Neuronal stem cell (in vitro differentiated cells): ENCODE results near the gene TRIP13.

Source experiments
- DNase-seq: peaks from one replicate; pipeline ENCODE4 v3.0.0-alpha.2; 2013; ENCODE audit warnings: low spot score
- H2AFZ ChIP-seq: one replicate; pipeline ENCODE4 v1.6.1; 2013; ENCODE audit warnings: mild to moderate bottlenecking, low read length, inconsistent platforms
- H2AK5ac ChIP-seq: 2 replicates; pipeline ENCODE4 v1.6.1; 2013; ENCODE audit warnings: low read depth, mild to moderate bottlenecking, inconsistent platforms, low read length, moderate library complexity, mixed read lengths
- H2BK120ac ChIP-seq: 2 replicates; pipeline ENCODE4 v1.6.1; 2013; ENCODE audit warnings: low read depth, mild to moderate bottlenecking, inconsistent platforms, low read length, moderate library complexity, mixed read lengths
- H2BK12ac ChIP-seq: one replicate; pipeline ENCODE4 v1.6.1; 2013; ENCODE audit warnings: low read length, inconsistent platforms
- H2BK15ac ChIP-seq: 2 replicates; pipeline ENCODE4 v1.6.1; 2013; ENCODE audit warnings: mild to moderate bottlenecking, low read length, inconsistent platforms, mixed read lengths
- H2BK5ac ChIP-seq: one replicate; pipeline ENCODE4 v1.6.1; 2013; ENCODE audit warnings: inconsistent platforms, mild to moderate bottlenecking, low read length, moderate library complexity
- H3K14ac ChIP-seq: one replicate; pipeline ENCODE4 v1.6.1; 2013; ENCODE audit warnings: low read length, inconsistent platforms
- H3K18ac ChIP-seq: 2 replicates; pipeline ENCODE4 v1.6.1; 2013; ENCODE audit warnings: low read length, inconsistent platforms
- H3K23ac ChIP-seq: 2 replicates; pipeline ENCODE4 v1.6.1; 2013; ENCODE audit warnings: low read depth, mild to moderate bottlenecking, mixed read lengths, low read length, inconsistent platforms; ENCODE audit not compliant: poor library complexity
- H3K27ac ChIP-seq: replicated peaks from 3 replicates; pipeline ENCODE4 v1.5.1; 2013; ENCODE audit warnings: low read length, inconsistent platforms
- H3K27me3 ChIP-seq, 3 experiments: 2 replicates each; pipeline ENCODE4 v1.6.1; 2013; ENCODE audit warnings: low read length in 3 of 3, mild to moderate bottlenecking in 2 of 3, inconsistent platforms in 1 of 3, low read depth in 1 of 3, mixed read lengths in 1 of 3, moderate library complexity in 1 of 3; ENCODE audit not compliant: control insufficient read depth in 3 of 3, insufficient read depth in 3 of 3
- H3K36me3 ChIP-seq, 2 donors: replicated peaks in 1 of 2; 2 replicates each; pipeline ENCODE4 v1.6.1; 2013; ENCODE audit warnings: low read length in 2 of 2; ENCODE audit not compliant: control insufficient read depth in 2 of 2, insufficient read depth in 2 of 2
- H3K4ac ChIP-seq: 2 replicates; pipeline ENCODE4 v1.6.1; 2013; ENCODE audit warnings: inconsistent platforms, mild to moderate bottlenecking, low read length, moderate library complexity
- H3K4me1 ChIP-seq, 2 donors: 1 replicate in 1 of 2; 2 replicates in 1 of 2; pipeline ENCODE4 v1.6.1; 2013; ENCODE audit warnings: low read length in 2 of 2, low read depth in 1 of 2; ENCODE audit not compliant: control insufficient read depth in 2 of 2, insufficient read depth in 1 of 2
- H3K4me2 ChIP-seq: one replicate; pipeline ENCODE4 v1.6.1; 2013; ENCODE audit warnings: mild to moderate bottlenecking, low read length, inconsistent platforms; ENCODE audit not compliant: insufficient read depth, poor library complexity, severe bottlenecking
- H3K4me3 ChIP-seq, 2 donors: 2 replicates each; pipeline ENCODE4 v1.5.1; 2013; ENCODE audit warnings: low read length in 2 of 2, mild to moderate bottlenecking in 2 of 2, inconsistent platforms in 1 of 2, moderate library complexity in 1 of 2
- H3K79me1 ChIP-seq: one replicate; pipeline ENCODE4 v1.6.1; 2013; ENCODE audit warnings: low read depth, mild to moderate bottlenecking, inconsistent platforms, low read length, moderate library complexity
- H3K9ac ChIP-seq: one replicate; pipeline ENCODE4 v1.6.1; 2013; ENCODE audit warnings: mild to moderate bottlenecking, low read depth, low read length, inconsistent platforms; ENCODE audit not compliant: poor library complexity
- H3K9me3 ChIP-seq, 2 donors: replicated peaks in 1 of 2; 2 replicates each; pipeline versions ENCODE3 to v1.6.1; 2013; ENCODE audit warnings: low read length in 2 of 2, mild to moderate bottlenecking in 2 of 2, inconsistent platforms in 1 of 2, low read depth in 1 of 2, mixed read lengths in 1 of 2, moderate library complexity in 1 of 2; ENCODE audit not compliant: control insufficient read depth in 2 of 2, insufficient read depth in 1 of 2
- H4K8ac ChIP-seq: one replicate; pipeline ENCODE4 v1.6.1; 2013; ENCODE audit warnings: low read depth, mild to moderate bottlenecking, inconsistent platforms, low read length, moderate library complexity
- H4K91ac ChIP-seq: one replicate; pipeline ENCODE4 v1.6.1; 2013; ENCODE audit warnings: low read length, low read depth, mild to moderate bottlenecking, inconsistent platforms; ENCODE audit not compliant: poor library complexity
- WGBS, 2 donors: extraction: QIAGEN DNeasy Blood & Tissue Kit; methylation state at CpG; one replicate each; pipeline ENCODE4 v1.1.7; 2013; ENCODE audit warnings: missing lambda C conversion rate in 2 of 2, mixed read lengths in 1 of 2; ENCODE audit not compliant: insufficient read length in 2 of 2, insufficient replicate concordance in 1 of 2; ENCODE audit errors: extremely low coverage in 2 of 2; 5-methylcytosine and 5-hydroxymethylcytosine counted together

Gene TRIP13

DNA sequence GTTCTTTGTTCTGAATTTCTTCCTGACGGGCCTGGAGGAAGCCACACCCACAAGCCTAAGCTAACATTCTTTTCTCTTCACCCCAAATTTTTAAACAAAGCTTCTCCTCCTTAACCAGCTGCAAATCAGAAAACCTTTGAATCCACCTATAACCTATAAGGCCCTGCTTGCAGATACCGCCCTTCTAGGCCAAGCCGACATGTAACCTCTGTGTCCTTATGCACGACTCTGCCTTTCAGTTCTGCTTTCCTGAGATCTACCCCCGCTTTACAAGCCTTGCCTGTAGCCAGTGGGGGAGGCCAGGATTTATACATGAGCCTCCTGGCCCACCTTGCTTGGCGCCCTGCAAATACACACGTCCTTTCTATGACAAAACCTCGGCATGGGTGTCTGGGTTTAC, 19.4 kb upstream of the TRIP13 start:
- peaks cover 15% of the 10 kb centered on the region for H3K79me1 ChIP-seq
- H3K27ac ChIP-seq = no peak overlapping the region
- H3K18ac ChIP-seq = no peak overlapping the region
- H3K4me1 ChIP-seq = peaks cover 0 to 4% of the 10 kb centered on the region in 2 donors
- DNase-seq = no peak
- H3K4me2 ChIP-seq = no peak overlapping the region
- no peak overlapping the region for H4K8ac ChIP-seq
- no peak overlapping the region for H3K14ac ChIP-seq
- no CpG with 5 or more reads among the region's 8 CpGs for WGBS, 2 donors
- peaks cover 63 to 99% of the 10 kb centered on the region in 2 donors for H3K36me3 ChIP-seq
- no peak overlapping the region for H4K91ac ChIP-seq
- H2BK120ac ChIP-seq = no peak overlapping the region
- H2BK12ac ChIP-seq = no peak overlapping the region
- no peak overlapping the region for H2BK15ac ChIP-seq
- H3K9me3 ChIP-seq = peaks cover 0 to 3% of the 10 kb centered on the region in 2 donors
- no peaks in the 10 kb centered on the region for H3K27me3 ChIP-seq
- H3K9ac ChIP-seq = no peak overlapping the region
- H3K4ac ChIP-seq = no peak overlapping the region
- no peak overlapping the region for H2BK5ac ChIP-seq
- H2AFZ ChIP-seq = no peak overlapping the region
- no peak overlapping the region for H3K23ac ChIP-seq
- H3K4me3 ChIP-seq = no peak overlapping the region
- no peak overlapping the region for H2AK5ac ChIP-seq

- Histone ChIP-seq H3K18ac (no peak overlapping the region), H3K4me2 (no peak overlapping the region), H2BK12ac (no peak overlapping the region), H3K4me1 (peaks cover 0 to 4% of the 10 kb centered on the region in 2 donors), H2BK120ac (no peak overlapping the region), H3K14ac (no peak overlapping the region), H3K9ac (peak overlapping the region; percentile 30), H2AFZ (no peak overlapping the region), H3K4ac (no peak overlapping the region), H4K91ac (no peak overlapping the region), H3K23ac (no peak overlapping the region), H4K8ac (no peak overlapping the region), H3K9me3 (peaks cover 0 to 3% of the 10 kb centered on the region in 2 donors), H3K79me1 (peaks cover 18% of the 10 kb centered on the region), H3K36me3 (peaks cover 45 to 79% of the 10 kb centered on the region in 2 donors), H2BK15ac (no peak overlapping the region), H3K27me3 (no peaks in the 10 kb centered on the region), H3K4me3 (no peak overlapping the region), H2AK5ac (no peak overlapping the region), H2BK5ac (peak overlapping the region; percentile 39), H3K27ac (no peak overlapping the region)
- WGBS, 2 donors = no CpG with 5 or more reads among the region's 24 CpGs
- DNase-seq = no peak
These were observed 16.8 kb upstream of the TRIP13 start for GRCh38 chr5:875931-876330.

- no peak overlapping the region for H3K9ac ChIP-seq
- H2AK5ac ChIP-seq = no peak overlapping the region
- H3K23ac ChIP-seq = no peak overlapping the region
- no peak overlapping the region for H3K4me3 ChIP-seq
- no peak overlapping the region for H2BK12ac ChIP-seq
- no peak for DNase-seq
- H2BK15ac ChIP-seq = no peak overlapping the region
- no peak overlapping the region for H2AFZ ChIP-seq
- H3K4ac ChIP-seq = no peak overlapping the region
- no CpG with 5 or more reads among the region's 28 CpGs for WGBS, 2 donors
- H3K27ac ChIP-seq = no peak overlapping the region
- H4K91ac ChIP-seq = no peak overlapping the region
- no peak overlapping the region for H3K4me2 ChIP-seq
- peaks cover 0 to 4% of the 10 kb centered on the region in 2 donors for H3K4me1 ChIP-seq
- peaks cover 20% of the 10 kb centered on the region for H3K79me1 ChIP-seq
- H3K18ac ChIP-seq = no peak overlapping the region
- peaks cover 0 to 3% of the 10 kb centered on the region in 2 donors for H3K9me3 ChIP-seq
- H2BK5ac ChIP-seq = no peak overlapping the region
- no peak overlapping the region for H3K14ac ChIP-seq
- H3K36me3 ChIP-seq = peaks cover 45 to 79% of the 10 kb centered on the region in 2 donors
- no peak overlapping the region for H4K8ac ChIP-seq
- H2BK120ac ChIP-seq = no peak overlapping the region
- no peaks in the 10 kb centered on the region for H3K27me3 ChIP-seq
These were observed 16.0 kb upstream of the TRIP13 start for GRCh38 chr5:876398-877365.

DNA sequence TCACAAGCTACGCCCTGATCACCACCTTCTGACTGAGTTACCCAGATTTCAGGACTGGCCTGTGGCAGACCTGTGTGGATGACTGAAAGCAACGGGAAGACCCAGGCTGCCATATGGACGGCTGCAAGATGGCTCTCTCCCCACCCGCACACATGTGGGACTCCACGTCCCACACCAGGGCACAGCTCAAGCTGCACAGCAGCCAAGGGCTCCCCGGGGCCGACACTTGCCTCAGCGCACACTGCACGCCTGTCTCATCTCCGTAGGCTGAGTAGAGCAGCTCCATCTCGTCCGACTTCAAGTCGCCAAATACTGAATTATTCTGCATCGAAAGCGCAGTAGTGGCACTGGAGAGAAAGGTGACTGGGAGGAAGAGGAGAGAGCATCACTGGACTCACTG, 14.6 kb upstream of the TRIP13 start:
- H3K9me3 ChIP-seq = peaks cover 0 to 8% of the 10 kb centered on the region in 2 donors
- H3K27me3 ChIP-seq = no peaks in the 10 kb centered on the region
- no peak overlapping the region for H3K14ac ChIP-seq
- no peak overlapping the region for H2BK12ac ChIP-seq
- peaks cover 50 to 79% of the 10 kb centered on the region in 2 donors for H3K36me3 ChIP-seq
- H3K18ac ChIP-seq = no peak overlapping the region
- H3K4me1 ChIP-seq = peaks cover 0 to 4% of the 10 kb centered on the region in 2 donors
- H3K4me2 ChIP-seq = no peak overlapping the region
- peak overlapping the region; percentile 64 for H4K91ac ChIP-seq
- no peak for DNase-seq
- no peak overlapping the region for H2BK15ac ChIP-seq
- H3K4me3 ChIP-seq = no peak overlapping the region
- no peak overlapping the region for H3K4ac ChIP-seq
- peaks cover 24% of the 10 kb centered on the region for H3K79me1 ChIP-seq
- H3K23ac ChIP-seq = no peak overlapping the region
- no peak overlapping the region for H3K27ac ChIP-seq
- H3K9ac ChIP-seq = peak overlapping the region; percentile 12
- H4K8ac ChIP-seq = no peak overlapping the region
- no peak overlapping the region for H2AK5ac ChIP-seq
- WGBS, 2 donors = no CpG with 5 or more reads among the region's 15 CpGs
- no peak overlapping the region for H2BK5ac ChIP-seq
- no peak overlapping the region for H2BK120ac ChIP-seq
- no peak overlapping the region for H2AFZ ChIP-seq
